ENCODE measurements around the gene AZGP1.
"Not testable (repeated sequence)": the region's sequence is repeated elsewhere in the genome, so short reads cannot be mapped to it uniquely, and the experiment has no call there.

AZGP1 gene

DNA sequence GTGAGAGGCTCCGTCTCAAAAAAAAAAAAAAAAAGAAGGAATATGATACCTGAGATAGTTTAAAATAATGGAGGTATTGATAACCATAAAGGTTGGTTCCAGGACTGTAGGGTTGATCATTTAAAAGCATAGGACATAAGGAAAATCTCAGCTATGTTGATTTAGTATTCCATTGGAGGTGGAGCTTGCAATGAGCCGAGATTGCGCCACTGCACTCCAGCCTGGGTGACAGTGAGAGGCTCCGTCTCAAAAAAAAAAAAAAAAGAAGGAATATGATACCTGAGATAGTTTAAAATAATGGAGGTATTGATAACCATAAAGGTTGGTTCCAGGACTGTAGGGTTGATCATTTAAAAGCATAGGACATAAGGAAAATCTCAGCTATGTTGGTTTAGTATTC lies 23.2 kb downstream of the AZGP1 start:
- DNase-seq (ENCODE audit: low read depth in 2 of 2), result not testable (repeated sequence)

DNA sequence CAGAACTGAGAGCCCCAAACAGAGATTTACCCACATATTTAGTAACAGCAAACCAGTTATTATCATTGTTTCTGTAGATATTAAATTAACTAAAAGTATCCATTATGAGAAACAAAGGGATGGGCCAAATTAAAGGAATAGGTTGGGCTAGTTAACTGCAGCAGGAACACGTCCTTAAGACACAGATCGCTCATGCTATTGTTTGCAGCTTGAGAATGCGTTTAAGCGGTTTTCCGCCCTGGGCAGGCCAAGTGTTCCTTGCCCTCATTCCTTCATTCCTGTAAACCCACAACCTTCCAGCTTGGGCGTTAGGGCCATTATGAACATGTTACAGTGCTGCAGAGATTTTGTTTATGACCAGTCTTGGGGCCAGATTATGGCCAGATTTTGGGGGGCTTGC lies 25.0 kb downstream of the AZGP1 start:
- not testable (repeated sequence) for DNase-seq (ENCODE audit: low read depth in 2 of 2)

GRCh38 chr7:99949645-99950228 lies 26.1 kb downstream of the AZGP1 start:
- DNase-seq (ENCODE audit: low read depth in 2 of 2), result no peak

DNA sequence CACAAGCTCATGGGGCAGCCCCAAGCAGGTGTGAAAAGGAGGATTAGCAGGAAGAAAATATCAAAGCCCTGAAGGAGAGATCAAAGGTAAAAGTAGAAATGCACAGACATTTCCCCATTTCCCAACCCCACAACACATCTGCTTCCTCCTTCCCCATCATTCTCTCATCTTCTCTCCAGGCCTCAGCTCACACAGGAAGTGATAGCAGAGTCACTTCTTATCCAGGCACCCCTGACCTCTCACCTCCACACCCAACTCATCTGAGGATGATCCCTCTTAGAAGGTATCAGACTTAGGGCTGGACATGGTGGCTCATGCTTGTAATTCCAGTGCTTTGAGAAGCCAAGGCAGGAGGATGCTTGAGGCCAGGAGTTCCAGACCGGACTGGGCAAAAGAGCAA lies 28.2 kb downstream of the AZGP1 start:
- no peak for DNase-seq (ENCODE audit: low read depth in 2 of 2)

GRCh38 chr7:99944497-99945070 lies 31.2 kb downstream of the AZGP1 start:
- no peak for DNase-seq (ENCODE audit: low read depth in 2 of 2)

DNA sequence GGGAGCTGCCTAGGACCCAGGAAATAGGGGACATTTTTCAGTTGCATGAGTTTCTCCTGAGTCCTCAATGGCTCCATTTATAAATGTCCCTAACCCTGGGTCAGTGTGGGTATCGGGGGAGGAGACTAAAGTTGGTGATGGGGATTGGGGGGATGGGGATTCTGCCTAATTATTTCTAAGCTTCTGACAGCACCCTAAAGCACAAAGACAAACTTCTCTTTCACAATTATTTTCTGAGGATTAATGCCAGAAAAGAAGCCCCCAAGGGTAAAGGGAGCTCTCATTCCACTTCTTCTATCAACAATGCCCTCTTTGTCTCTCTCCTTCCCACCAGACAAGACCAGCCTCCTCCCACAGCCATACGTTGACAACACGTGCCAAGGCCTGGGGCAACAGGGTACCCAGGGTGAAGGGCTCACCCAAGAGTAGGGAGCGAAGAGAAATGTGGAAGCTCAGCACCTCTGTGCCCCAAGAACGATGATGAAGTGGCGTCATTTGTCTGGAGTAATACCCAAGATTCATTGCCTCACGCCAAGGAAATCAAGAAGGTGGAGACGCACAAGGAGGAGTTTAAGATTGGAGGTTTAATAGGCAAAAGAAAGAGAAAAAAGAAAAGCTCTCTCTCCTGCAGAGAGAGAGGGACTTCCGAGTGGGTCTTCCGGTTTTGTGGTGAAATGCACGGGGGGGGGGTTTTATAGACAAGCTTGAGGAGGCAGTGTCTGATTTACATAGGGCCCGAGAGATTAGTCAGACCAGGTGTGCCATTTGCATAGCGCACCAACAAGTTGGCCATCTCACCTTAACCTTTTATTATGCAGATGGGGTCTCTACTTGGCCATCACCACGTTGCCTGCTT lies 32.0 kb downstream of the AZGP1 start:
- DNase-seq (ENCODE audit: low read depth in 2 of 2), result no peak

DNA sequence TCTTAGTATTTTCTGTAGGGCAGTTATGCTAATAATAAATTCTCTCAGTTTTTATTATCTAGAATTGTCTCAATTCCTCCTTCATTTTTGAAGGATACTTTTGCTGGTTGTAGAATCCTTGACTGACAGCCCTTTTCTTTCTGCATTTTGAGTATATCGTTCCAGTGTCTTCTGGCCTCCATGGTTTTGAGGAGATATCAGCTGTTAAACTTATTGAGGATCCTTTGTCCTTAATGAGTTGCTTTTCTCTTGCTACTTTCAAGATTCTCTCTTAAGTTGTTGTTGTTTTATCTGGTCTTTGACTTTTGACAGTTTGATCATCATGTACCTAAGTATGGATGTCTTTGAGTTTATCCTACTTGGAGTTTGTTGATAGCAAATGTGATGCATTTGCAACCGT lies 37.5 kb downstream of the AZGP1 start:
- no peak for DNase-seq (ENCODE audit: low read depth in 2 of 2)

GRCh38 chr7:99935009-99935408 lies 40.8 kb downstream of the AZGP1 start:
- DNase-seq (ENCODE audit: low read depth in 2 of 2), result not testable (repeated sequence)

DNA sequence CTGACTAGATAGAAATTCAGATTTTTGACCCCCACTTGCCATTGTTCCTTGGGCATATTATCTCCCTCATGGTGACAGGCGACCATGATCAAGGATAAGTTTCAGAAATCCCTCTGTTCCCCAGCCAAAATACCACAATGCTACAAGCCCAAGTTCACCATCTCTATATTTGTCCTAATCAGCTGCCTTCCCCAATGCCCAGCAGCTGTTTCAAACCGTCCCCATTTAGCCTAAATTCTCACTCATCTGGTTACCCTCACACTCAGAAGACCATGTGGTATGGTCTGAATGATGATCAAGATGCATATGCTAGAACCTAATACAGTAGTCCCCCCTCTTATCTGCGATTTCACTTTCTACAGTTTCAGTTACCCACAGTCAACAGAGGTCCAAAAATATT lies 45.5 kb downstream of the AZGP1 start:
- no peak for DNase-seq (ENCODE audit: low read depth in 2 of 2)

DNA sequence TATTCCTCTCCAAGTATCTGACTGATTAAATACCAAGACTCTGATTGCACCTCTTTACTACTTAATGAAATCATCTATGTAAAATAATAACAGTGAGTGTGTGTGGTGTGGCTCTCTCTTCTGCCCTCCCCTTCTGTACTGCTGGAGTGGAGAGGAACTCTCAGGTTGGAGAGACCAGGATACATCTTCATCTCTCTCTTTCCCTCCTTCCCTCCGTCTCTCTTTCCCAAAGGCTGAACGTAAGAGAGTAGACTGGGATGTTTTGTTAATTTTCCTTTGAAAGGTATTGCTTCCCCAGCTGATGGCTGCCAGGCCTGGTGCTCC lies 46.1 kb downstream of the AZGP1 start:
- DNase-seq (ENCODE audit: low read depth in 2 of 2), result no peak

- no peak for DNase-seq (ENCODE audit: low read depth in 2 of 2)
These were observed 46.7 kb downstream of the AZGP1 start, which contains the start of gene GJC3 for GRCh38 chr7:99928994-99929729. TSS of gene GJC3 (minus strand) at chr7:99929620. CDS start at chr7:99929620, 0 bp downstream.

DNA sequence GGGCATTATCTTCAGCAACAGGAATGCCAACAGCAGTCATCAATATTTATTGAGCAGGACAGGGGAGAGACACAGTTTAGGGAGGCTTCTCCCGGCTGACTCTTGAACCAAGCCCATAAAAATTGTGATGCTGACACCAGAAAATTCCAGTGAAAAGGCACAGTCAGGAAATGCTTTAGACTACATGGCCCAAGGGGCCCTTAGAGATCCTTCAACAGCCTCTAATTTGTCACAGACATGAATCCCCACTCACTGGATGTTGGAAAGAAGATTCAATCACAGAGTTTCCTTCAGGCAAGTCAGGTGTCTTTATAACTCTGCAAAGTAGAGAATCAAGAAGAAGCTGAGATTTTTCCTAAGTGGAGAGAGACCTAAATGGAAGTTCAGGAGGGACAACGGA lies 47.6 kb downstream of the AZGP1 start:
- DNase-seq (ENCODE audit: low read depth in 2 of 2), result no peak

DNA sequence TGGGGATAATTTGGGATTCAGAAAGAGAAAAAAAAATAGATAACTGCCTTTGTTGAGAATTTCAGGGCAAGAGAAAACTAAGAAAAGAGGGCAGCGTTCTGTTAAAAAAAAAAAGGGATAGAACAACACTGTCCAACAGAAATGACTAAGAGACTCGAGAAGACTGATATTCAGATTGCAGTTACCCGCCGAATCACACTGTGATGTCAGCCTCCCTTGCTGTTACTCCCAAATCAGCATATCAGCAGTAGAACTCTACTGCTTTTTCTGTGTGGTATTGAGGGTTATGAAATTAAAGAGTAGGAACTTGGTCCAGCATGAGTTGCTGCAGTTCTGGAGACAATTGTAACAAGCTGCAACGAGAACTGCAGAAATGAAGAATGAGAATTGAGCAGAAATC lies 48.3 kb downstream of the AZGP1 start:
- DNase-seq (ENCODE audit: low read depth in 2 of 2), result no peak

- DNase-seq (ENCODE audit: low read depth in 2 of 2), result no peak
These were observed 49.5 kb downstream of the AZGP1 start for GRCh38 chr7:99926321-99926720.

DNA sequence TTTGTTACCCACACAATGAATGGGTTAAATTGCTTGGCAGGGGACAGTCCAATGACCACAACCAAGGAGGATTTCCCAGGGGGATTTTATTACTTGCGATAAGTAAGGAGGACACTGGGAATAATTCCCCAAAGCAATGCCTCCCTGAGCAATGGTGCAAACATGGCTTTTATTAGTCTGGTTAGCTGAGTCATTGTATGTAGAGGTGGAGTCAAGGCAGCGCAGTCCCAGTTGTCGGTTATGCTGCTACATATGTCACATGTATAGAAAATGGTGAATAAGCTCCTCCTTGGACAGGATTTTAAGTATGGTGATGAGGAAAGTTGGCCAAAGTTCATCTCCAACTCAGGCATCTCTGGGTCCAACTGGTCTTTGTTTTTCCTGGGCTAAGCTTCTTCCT lies 52.6 kb downstream of the AZGP1 start:
- no peak for DNase-seq (ENCODE audit: low read depth in 2 of 2)

GRCh38 chr7:99920149-99920548 lies 55.7 kb downstream of the AZGP1 start:
- no peak for DNase-seq (ENCODE audit: low read depth in 2 of 2)

GRCh38 chr7:99919814-99920112 lies 56.1 kb downstream of the AZGP1 start:
- no peak for DNase-seq (ENCODE audit: low read depth in 2 of 2)

DNA sequence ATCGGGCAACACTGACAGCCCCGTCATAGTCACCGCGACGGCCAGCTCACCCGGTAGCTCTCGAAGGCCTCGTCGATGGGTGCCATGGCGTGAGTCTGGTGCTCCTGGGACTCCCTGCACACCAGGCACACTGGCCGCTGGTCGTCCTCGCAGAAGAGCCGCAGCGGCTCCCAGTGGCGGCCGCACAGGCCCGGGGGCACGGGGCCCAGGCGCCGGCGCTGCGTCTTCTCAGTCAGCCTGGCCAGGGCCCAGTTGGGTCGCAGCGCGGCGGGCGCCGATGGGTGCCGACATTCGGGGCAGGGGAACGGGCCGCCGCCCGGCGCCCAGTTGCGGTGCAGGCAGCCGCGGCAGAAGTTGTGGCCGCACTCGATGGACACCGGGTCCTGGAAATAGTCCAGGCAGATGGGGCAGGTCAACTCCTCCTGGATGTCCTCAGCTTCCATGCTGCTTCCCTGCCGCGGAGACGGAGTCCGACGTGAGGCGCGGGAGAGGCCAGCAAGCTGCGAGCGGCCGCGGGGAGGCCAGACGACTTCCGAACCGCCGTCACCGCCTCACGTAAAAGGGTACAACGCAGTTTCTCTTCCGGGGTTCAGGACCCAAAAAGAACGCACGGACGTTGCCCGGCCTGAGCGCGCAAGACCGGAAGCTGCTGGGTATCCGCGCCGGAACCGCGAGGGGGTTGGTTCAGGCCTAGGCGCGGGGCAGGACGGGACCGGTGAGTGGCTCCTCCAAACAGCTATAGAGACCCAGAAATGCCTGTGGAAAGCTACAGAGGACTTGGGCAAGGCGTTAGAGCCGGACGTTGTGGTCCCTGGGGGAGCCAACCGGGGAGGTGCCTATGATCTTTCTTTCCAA lies 56.6 kb downstream of the AZGP1 start, which contains the start of gene TRIM4:
Gene TRIM4 (minus strand): TSS at position 572 of the 855 bp plus-strand sequence. CDS start 129 bp downstream, at position 443.
- peak; percentile 87 to 89 for DNase-seq (ENCODE audit: low read depth in 2 of 2)
